Stimulated activated naive B cell treated with anti-CD40 and anti-IgM and Interleukin-4, amounts not matched to agents 10 μg/mL and 1 μg/mL and 100 μg/mL, for 72 hours (primary cell): ENCODE data around the gene NAA11.

ENCODE experiments used
- ATAC-seq, 2 donors: fragments of 150-1000 bp; cut with Tn5 transposase; replicated peaks; 2 replicates each; pipeline ENCODE4 v1.10.0; 2021; ENCODE audit warnings: moderate library complexity in 1 of 2
- DNase-seq: peaks from one replicate; pipeline ENCODE4 v3.0.0; 2021
- H3K27ac Mint-ChIP-seq: one replicate; pipeline ENCODE4 v1.8.0; 2022; ENCODE audit warnings: mild to moderate bottlenecking, mixed read lengths
- H3K27me3 Mint-ChIP-seq, 2 donors: one replicate each; pipeline ENCODE4 v1.8.0; 2022; ENCODE audit warnings: mixed read lengths in 2 of 2
- H3K36me3 Mint-ChIP-seq, 2 donors: one replicate each; pipeline ENCODE4 v1.8.0; 2022; ENCODE audit warnings: mixed read lengths in 2 of 2, mild to moderate bottlenecking in 1 of 2
- H3K4me1 Mint-ChIP-seq, 2 donors: one replicate each; pipeline ENCODE4 v1.8.0; 2022; ENCODE audit warnings: mixed read lengths in 2 of 2, mild to moderate bottlenecking in 1 of 2
- H3K4me3 Mint-ChIP-seq, 2 donors: one replicate each; pipeline ENCODE4 v1.8.0; 2022; ENCODE audit warnings: mild to moderate bottlenecking in 2 of 2, mixed read lengths in 2 of 2, moderate library complexity in 1 of 2
- H3K9me3 Mint-ChIP-seq, 2 donors: one replicate each; pipeline ENCODE4 v1.8.0; 2022; ENCODE audit warnings: mixed read lengths in 2 of 2, mild to moderate bottlenecking in 1 of 2

NAA11 gene

GRCh38 chr4:79334341-79334740 lies 8.5 kb upstream of the NAA11 start:
- Mint-ChIP-seq H3K27me3 (no peaks in the 10 kb centered on the region), H3K9me3 (no peaks in the 10 kb centered on the region), H3K4me3 (no peak overlapping the region), H3K36me3 (no peaks in the 10 kb centered on the region), H3K4me1 (no peaks in the 10 kb centered on the region), H3K27ac (no peak overlapping the region)
- DNase-seq (no peak), ATAC-seq (no peak)

GRCh38 chr4:79331126-79331876 lies 5.4 kb upstream of the NAA11 start:
- ATAC-seq: no peak
- Mint-ChIP-seq H3K27ac (no peak overlapping the region), H3K36me3 (no peaks in the 10 kb centered on the region), H3K9me3 (no peaks in the 10 kb centered on the region), H3K4me1 (no peaks in the 10 kb centered on the region), H3K27me3 (no peaks in the 10 kb centered on the region), H3K4me3 (no peak overlapping the region)
- DNase-seq: no peak

GRCh38 chr4:79330720-79331119 lies 4.9 kb upstream of the NAA11 start:
- Mint-ChIP-seq H3K27ac (no peak overlapping the region), H3K27me3 (no peaks in the 10 kb centered on the region), H3K4me1 (no peaks in the 10 kb centered on the region), H3K9me3 (peaks cover 0 to 1% of the 10 kb centered on the region in 2 donors), H3K36me3 (no peaks in the 10 kb centered on the region), H3K4me3 (no peak overlapping the region)
- no peak for ATAC-seq
- no peak for DNase-seq

GRCh38 chr4:79325436-79325835 lies 425 bp downstream of the NAA11 start:
- H3K27me3 Mint-ChIP-seq: no peaks in the 10 kb centered on the region
- DNase-seq (no peak), ATAC-seq (no peak)
- H3K36me3 Mint-ChIP-seq: no peaks in the 10 kb centered on the region
- no peaks in the 10 kb centered on the region for H3K4me1 Mint-ChIP-seq
- H3K9me3 Mint-ChIP-seq: peaks cover 0 to 4% of the 10 kb centered on the region in 2 donors
- no peak overlapping the region for H3K27ac Mint-ChIP-seq
- no peak overlapping the region for H3K4me3 Mint-ChIP-seq

GRCh38 chr4:79319975-79320374 lies 5.9 kb downstream of the NAA11 start:
- no peak overlapping the region for H3K4me3 Mint-ChIP-seq

GRCh38 chr4:79317711-79318110 lies 8.2 kb downstream of the NAA11 start:
- no peaks in the 10 kb centered on the region for H3K4me1 Mint-ChIP-seq
- DNase-seq (no peak), ATAC-seq (no peak)
- H3K9me3 Mint-ChIP-seq: no peaks in the 10 kb centered on the region
- no peaks in the 10 kb centered on the region for H3K36me3 Mint-ChIP-seq
- no peak overlapping the region for H3K27ac Mint-ChIP-seq
- no peaks in the 10 kb centered on the region for H3K27me3 Mint-ChIP-seq
- no peak overlapping the region for H3K4me3 Mint-ChIP-seq

More at GRCh38 chr4:79319975-79320374, 5.9 kb downstream of the NAA11 start:
- H3K27me3 Mint-ChIP-seq: no peaks in the 10 kb centered on the region
- no peaks in the 10 kb centered on the region for H3K9me3 Mint-ChIP-seq
- no peak overlapping the region for H3K27ac Mint-ChIP-seq
- no peaks in the 10 kb centered on the region for H3K36me3 Mint-ChIP-seq
- no peak for DNase-seq
- ATAC-seq: no peak
- no peaks in the 10 kb centered on the region for H3K4me1 Mint-ChIP-seq

GRCh38 chr4:79315891-79316290 lies 10.0 kb downstream of the NAA11 start:
- no peaks in the 10 kb centered on the region for H3K27me3 Mint-ChIP-seq
- no peak for ATAC-seq
- H3K27ac Mint-ChIP-seq: no peak overlapping the region
- H3K4me3 Mint-ChIP-seq: no peak overlapping the region
- no peaks in the 10 kb centered on the region for H3K9me3 Mint-ChIP-seq
- H3K36me3 Mint-ChIP-seq: no peaks in the 10 kb centered on the region
- no peak for DNase-seq
- no peaks in the 10 kb centered on the region for H3K4me1 Mint-ChIP-seq

GRCh38 chr4:79311279-79311678 lies 14.6 kb downstream of the NAA11 start:
- Mint-ChIP-seq H3K36me3 (no peaks in the 10 kb centered on the region), H3K9me3 (no peaks in the 10 kb centered on the region), H3K4me1 (no peaks in the 10 kb centered on the region), H3K4me3 (no peak overlapping the region), H3K27ac (no peak overlapping the region), H3K27me3 (no peaks in the 10 kb centered on the region)
- no peak for ATAC-seq
- DNase-seq: no peak

GRCh38 chr4:79308971-79309370 lies 16.9 kb downstream of the NAA11 start:
- no peak for ATAC-seq
- Mint-ChIP-seq H3K4me3 (no peak overlapping the region), H3K27me3 (no peaks in the 10 kb centered on the region), H3K4me1 (no peaks in the 10 kb centered on the region), H3K9me3 (no peaks in the 10 kb centered on the region), H3K27ac (no peak overlapping the region), H3K36me3 (no peaks in the 10 kb centered on the region)
- no peak for DNase-seq

- Mint-ChIP-seq H3K27me3 (no peaks in the 10 kb centered on the region), H3K36me3 (no peaks in the 10 kb centered on the region), H3K4me3 (no peak overlapping the region), H3K27ac (no peak overlapping the region), H3K9me3 (no peaks in the 10 kb centered on the region), H3K4me1 (no peaks in the 10 kb centered on the region)
- DNase-seq (no peak), ATAC-seq (no peak)
These were observed 17.7 kb downstream of the NAA11 start for GRCh38 chr4:79308137-79308536.

- no peak overlapping the region for H3K4me3 Mint-ChIP-seq
- no peak for DNase-seq
- no peak overlapping the region for H3K27ac Mint-ChIP-seq
- H3K4me1 Mint-ChIP-seq: no peaks in the 10 kb centered on the region
- H3K27me3 Mint-ChIP-seq: no peaks in the 10 kb centered on the region
- no peaks in the 10 kb centered on the region for H3K9me3 Mint-ChIP-seq
- no peak for ATAC-seq
- no peaks in the 10 kb centered on the region for H3K36me3 Mint-ChIP-seq
These were observed 19.1 kb downstream of the NAA11 start for GRCh38 chr4:79306795-79307194.

GRCh38 chr4:79300280-79300679 lies 25.6 kb downstream of the NAA11 start:
- Mint-ChIP-seq H3K27ac (no peak overlapping the region), H3K36me3 (no peaks in the 10 kb centered on the region), H3K4me3 (no peak overlapping the region), H3K27me3 (no peaks in the 10 kb centered on the region), H3K4me1 (no peaks in the 10 kb centered on the region), H3K9me3 (no peaks in the 10 kb centered on the region)
- DNase-seq (no peak), ATAC-seq (no peak)

GRCh38 chr4:79298484-79298883 lies 27.4 kb downstream of the NAA11 start:
- H3K4me1 Mint-ChIP-seq: no peaks in the 10 kb centered on the region
- H3K36me3 Mint-ChIP-seq: no peaks in the 10 kb centered on the region

GRCh38 chr4:79298027-79298426 lies 27.8 kb downstream of the NAA11 start:
- Mint-ChIP-seq H3K9me3 (no peaks in the 10 kb centered on the region), H3K4me3 (no peak overlapping the region), H3K27ac (no peak overlapping the region), H3K27me3 (no peaks in the 10 kb centered on the region), H3K36me3 (no peaks in the 10 kb centered on the region), H3K4me1 (no peaks in the 10 kb centered on the region)
- DNase-seq: no peak
- no peak for ATAC-seq

More at GRCh38 chr4:79298484-79298883, 27.4 kb downstream of the NAA11 start:
- no peak overlapping the region for H3K27ac Mint-ChIP-seq
- H3K9me3 Mint-ChIP-seq: no peaks in the 10 kb centered on the region
- H3K27me3 Mint-ChIP-seq: no peaks in the 10 kb centered on the region
- H3K4me3 Mint-ChIP-seq: no peak overlapping the region
- ATAC-seq (no peak), DNase-seq (no peak)

GRCh38 chr4:79297479-79297878 lies 28.4 kb downstream of the NAA11 start:
- no peak overlapping the region for H3K4me3 Mint-ChIP-seq
- no peaks in the 10 kb centered on the region for H3K9me3 Mint-ChIP-seq
- H3K4me1 Mint-ChIP-seq: no peaks in the 10 kb centered on the region
- no peaks in the 10 kb centered on the region for H3K36me3 Mint-ChIP-seq
- H3K27ac Mint-ChIP-seq: no peak overlapping the region
- no peak for DNase-seq
- no peaks in the 10 kb centered on the region for H3K27me3 Mint-ChIP-seq
- no peak for ATAC-seq
